Lung microvascular endothelial cell (primary cell): ENCODE measurements around the gene ANGPTL2. TPM values are rescaled to one million over a fixed set of nuclear protein-coding genes. Genes with fewer than 3 reads are reported as not detected.
"Not testable (repeated sequence)": the region's sequence is repeated elsewhere in the genome, so short reads cannot be mapped to it uniquely, and the experiment has no call there.

Source experiments
- DNase-seq, 2 donors: peaks; one replicate each; pipeline versions ENCODE4 v3.0.0 to v3.0.0-alpha.2; 2010; ENCODE audit warnings: low read depth in 2 of 2
- total RNA-seq: library from RNA; depleted of rRNA; stranded (reverse); fragments of >200 nt; gene quantifications from 2 replicates; pipeline ENCODE4 v1.2.1, GENCODE V29; 2014

ANGPTL2 gene
- 5.8 and 7.6 TPM in 2 replicates for total RNA-seq

GRCh38 chr9:127122176-127123063, at the start of gene ANGPTL2:
ANGPTL2 (minus strand) TSS chr9:127122635; CDS start chr9:127108731, 13,904 bp downstream.
- peak; percentile 88 to 89 for DNase-seq

- not testable (repeated sequence) for DNase-seq
Observed at GRCh38 chr9:127171348-127171747, 48.9 kb upstream of the ANGPTL2 start.

- no peak for DNase-seq
Observed at GRCh38 chr9:127170652-127171051, 48.2 kb upstream of the ANGPTL2 start.

GRCh38 chr9:127170103-127170502, 47.7 kb upstream of the ANGPTL2 start:
- no peak for DNase-seq

- DNase-seq, result no peak
Observed at GRCh38 chr9:127169575-127169883, 47.1 kb upstream of the ANGPTL2 start.

GRCh38 chr9:127168756-127169574, 46.5 kb upstream of the ANGPTL2 start:
- no peak for DNase-seq

- no peak for DNase-seq
Observed at GRCh38 chr9:127167560-127168326, 45.3 kb upstream of the ANGPTL2 start.

GRCh38 chr9:127166651-127167524, 44.5 kb upstream of the ANGPTL2 start:
- peak in 1 of 2 donors; percentile 55 for DNase-seq

- no peak for DNase-seq
Observed at GRCh38 chr9:127166111-127166510, 43.7 kb upstream of the ANGPTL2 start.

GRCh38 chr9:127165116-127165515, 42.7 kb upstream of the ANGPTL2 start:
- no peak for DNase-seq

GRCh38 chr9:127163409-127163808, 41.0 kb upstream of the ANGPTL2 start:
- DNase-seq, result peak; percentile 83 to 97

GRCh38 chr9:127162864-127163365, 40.5 kb upstream of the ANGPTL2 start:
- no peak for DNase-seq

GRCh38 chr9:127162046-127162863, 39.8 kb upstream of the ANGPTL2 start:
- DNase-seq, result peak in 1 of 2 donors; percentile 23

- no peak for DNase-seq
Observed at GRCh38 chr9:127161081-127161624, 38.7 kb upstream of the ANGPTL2 start.

GRCh38 chr9:127159949-127160610, 37.6 kb upstream of the ANGPTL2 start:
- no peak for DNase-seq

GRCh38 chr9:127159325-127159801, 36.9 kb upstream of the ANGPTL2 start:
- DNase-seq, result peak; percentile 26 to 83

- no peak for DNase-seq
Observed at GRCh38 chr9:127158786-127159324, 36.4 kb upstream of the ANGPTL2 start.

GRCh38 chr9:127155314-127155960, 33.0 kb upstream of the ANGPTL2 start:
- no peak for DNase-seq
